Epithelial cell of proximal tubule (primary cell): ENCODE measurements around the gene PTPRU. TPM values are rescaled to one million over a fixed set of nuclear protein-coding genes. Genes with fewer than 3 reads are reported as not detected.

Source experiments
- DNase-seq: peaks from one replicate; pipeline ENCODE4 v3.0.0-alpha.2; 2011; ENCODE audit warnings: low read depth
- H3K4me3 ChIP-seq: 2 replicates; pipeline ENCODE4 v1.5.1; 2011; ENCODE audit warnings: low read depth, mild to moderate bottlenecking, low read length
- total RNA-seq: library from RNA; depleted of rRNA; stranded (reverse); fragments of >200 nt; gene quantifications from 2 replicates; pipeline ENCODE4 v1.2.3, GENCODE V29; 2015
- TF ChIP-seq, protein P1 (sequence below): conservative IDR thresholded peaks from 2 replicates; pipeline ENCODE4 v1.5.1; 2012; ENCODE audit warnings: low read depth, mild to moderate bottlenecking, low read length

The PTPRU gene
- 28.1 and 44.7 TPM in 2 replicates for total RNA-seq

- DNase-seq: no peak
- peak within 1 kb of the TSS; percentile 81 for H3K4me3 ChIP-seq
- TF ChIP-seq, protein P1, sequence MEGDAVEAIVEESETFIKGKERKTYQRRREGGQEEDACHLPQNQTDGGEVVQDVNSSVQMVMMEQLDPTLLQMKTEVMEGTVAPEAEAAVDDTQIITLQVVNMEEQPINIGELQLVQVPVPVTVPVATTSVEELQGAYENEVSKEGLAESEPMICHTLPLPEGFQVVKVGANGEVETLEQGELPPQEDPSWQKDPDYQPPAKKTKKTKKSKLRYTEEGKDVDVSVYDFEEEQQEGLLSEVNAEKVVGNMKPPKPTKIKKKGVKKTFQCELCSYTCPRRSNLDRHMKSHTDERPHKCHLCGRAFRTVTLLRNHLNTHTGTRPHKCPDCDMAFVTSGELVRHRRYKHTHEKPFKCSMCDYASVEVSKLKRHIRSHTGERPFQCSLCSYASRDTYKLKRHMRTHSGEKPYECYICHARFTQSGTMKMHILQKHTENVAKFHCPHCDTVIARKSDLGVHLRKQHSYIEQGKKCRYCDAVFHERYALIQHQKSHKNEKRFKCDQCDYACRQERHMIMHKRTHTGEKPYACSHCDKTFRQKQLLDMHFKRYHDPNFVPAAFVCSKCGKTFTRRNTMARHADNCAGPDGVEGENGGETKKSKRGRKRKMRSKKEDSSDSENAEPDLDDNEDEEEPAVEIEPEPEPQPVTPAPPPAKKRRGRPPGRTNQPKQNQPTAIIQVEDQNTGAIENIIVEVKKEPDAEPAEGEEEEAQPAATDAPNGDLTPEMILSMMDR: peak; percentile 47
Measured at GRCh38 chr1:29235955-29236711, at the start of gene PTPRU. Gene PTPRU (plus strand): TSS chr1:29236522. CDS start chr1:29236645, 123 bp downstream.

GRCh38 chr1:29186707-29187106 is 49.6 kb upstream of the PTPRU start:
- DNase-seq: no peak
- TF ChIP-seq, protein P1: no peak
- no peak overlapping the region for H3K4me3 ChIP-seq

- no peak for DNase-seq
- H3K4me3 ChIP-seq: no peak overlapping the region
- TF ChIP-seq, protein P1: no peak
Measured at GRCh38 chr1:29190718-29191117, 45.6 kb upstream of the PTPRU start.

DNA sequence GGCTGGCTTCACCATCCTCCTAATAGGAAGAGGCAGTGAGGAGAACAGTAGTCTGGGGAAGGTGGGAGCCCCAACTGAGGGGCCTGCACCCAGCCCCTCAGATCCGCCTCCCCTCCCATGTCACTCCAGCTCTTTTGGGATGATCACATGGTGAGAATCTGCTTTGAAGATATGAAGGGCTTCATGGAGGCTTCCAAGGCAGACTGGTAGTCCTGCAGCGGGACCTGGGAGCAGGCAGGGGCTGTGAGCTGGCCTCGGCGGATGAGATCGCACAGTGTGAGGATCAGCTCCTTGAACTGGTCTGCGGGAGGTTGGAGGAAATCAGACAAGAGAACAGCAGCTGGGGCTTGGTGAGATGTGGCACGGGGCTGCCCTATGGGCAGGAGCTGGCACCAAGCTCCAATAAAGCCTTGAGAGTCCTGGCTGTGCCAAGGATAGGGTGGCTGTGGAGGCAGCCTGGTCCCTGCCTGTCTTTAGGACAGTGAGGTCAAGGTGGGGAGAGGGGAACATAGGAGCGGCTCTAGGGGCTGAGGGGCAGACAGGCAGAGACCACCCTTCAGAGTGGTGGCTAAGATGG is 42.4 kb upstream of the PTPRU start:
- H3K4me3 ChIP-seq: no peak overlapping the region
- TF ChIP-seq, protein P1: no peak
- DNase-seq: no peak

DNA sequence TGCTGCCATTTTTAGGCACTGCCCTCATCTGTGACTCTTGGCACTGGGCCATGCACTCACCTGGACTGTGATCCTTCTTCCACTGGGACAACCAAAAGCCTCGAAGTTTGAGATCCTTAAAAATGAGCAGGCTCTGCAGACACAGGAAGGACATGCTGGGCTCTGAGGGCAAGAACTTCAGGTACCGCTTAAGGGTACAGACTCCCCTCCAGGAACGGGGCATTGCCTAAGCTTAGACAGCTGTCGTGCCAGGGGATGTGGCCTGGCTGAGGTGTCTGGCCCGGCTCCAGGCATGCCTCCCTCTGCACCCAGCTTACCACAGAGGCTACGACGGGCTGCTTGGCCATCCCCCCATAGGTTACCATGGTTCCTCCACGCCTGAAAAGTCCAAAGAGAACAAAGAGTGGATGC is 40.4 kb upstream of the PTPRU start:
- no peak for DNase-seq
- TF ChIP-seq, protein P1: no peak
- no peak overlapping the region for H3K4me3 ChIP-seq

DNA sequence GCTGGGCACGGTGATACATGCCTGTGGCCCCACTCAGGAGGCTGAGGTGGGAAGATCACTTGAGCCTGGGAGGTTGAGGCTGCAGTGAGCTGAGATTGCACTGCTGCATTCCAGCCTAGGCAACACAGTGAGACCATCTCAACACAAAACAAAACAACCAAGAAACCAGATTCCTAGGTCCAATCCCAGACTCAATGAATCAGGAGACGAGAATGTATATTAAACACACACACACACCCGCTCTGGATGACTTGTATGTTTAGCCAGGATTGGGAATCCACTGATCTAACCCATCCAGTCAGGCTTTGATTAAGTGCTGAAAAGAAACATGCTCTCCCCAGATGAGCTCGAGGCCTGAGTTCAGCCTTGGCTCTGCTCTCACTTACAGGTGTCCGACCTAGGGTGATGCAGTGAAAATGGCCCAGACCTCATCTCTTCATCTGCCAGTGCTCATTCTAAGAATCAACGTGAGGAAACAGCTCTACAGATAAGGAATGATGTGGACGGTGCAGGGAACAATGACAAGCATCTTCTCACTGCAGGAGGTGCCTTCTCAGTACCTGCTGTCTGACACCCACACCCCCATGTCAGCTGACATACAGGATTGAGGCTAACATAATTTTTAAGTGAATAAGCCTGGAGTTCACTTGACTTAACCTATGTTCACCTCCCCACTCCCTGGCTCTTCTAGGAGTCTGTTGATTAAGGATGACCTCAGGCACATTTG is 39.3 kb upstream of the PTPRU start:
- H3K4me3 ChIP-seq: no peak overlapping the region
- TF ChIP-seq, protein P1: no peak
- no peak for DNase-seq
